Measurements from ENCODE around the gene UTS2R.

Gene UTS2R

GRCh38 chr17:82386881-82387704, 15.5 kb downstream of the UTS2R start:
- FAIRE-seq, result no peak
- DNase-seq (ENCODE audit: low spot score), result no peak

GRCh38 chr17:82387705-82388106, 16.1 kb downstream of the UTS2R start:
- DNase-seq (ENCODE audit: low spot score) (no peak), FAIRE-seq (no peak)

- FAIRE-seq (no peak), DNase-seq (ENCODE audit: low spot score) (no peak)
These were observed 16.8 kb downstream of the UTS2R start for GRCh38 chr17:82388223-82388921.

GRCh38 chr17:82388922-82389283, 17.3 kb downstream of the UTS2R start:
- no peak for DNase-seq (ENCODE audit: low spot score)
- FAIRE-seq, result no peak

GRCh38 chr17:82389379-82389778, 17.8 kb downstream of the UTS2R start:
- FAIRE-seq, result no peak
- DNase-seq (ENCODE audit: low spot score), result no peak

GRCh38 chr17:82390015-82390859, 18.7 kb downstream of the UTS2R start:
- FAIRE-seq (no peak), DNase-seq (ENCODE audit: low spot score) (no peak)

GRCh38 chr17:82390860-82391435, 19.4 kb downstream of the UTS2R start:
- FAIRE-seq (no peak), DNase-seq (ENCODE audit: low spot score) (no peak)

- no peak for FAIRE-seq
These were observed 20.0 kb downstream of the UTS2R start for GRCh38 chr17:82391496-82392066.

GRCh38 chr17:82392209-82392920, 20.8 kb downstream of the UTS2R start:
- FAIRE-seq, result no peak

More at GRCh38 chr17:82391496-82392066, 20.0 kb downstream of the UTS2R start:
- no peak for DNase-seq (ENCODE audit: low spot score)

GRCh38 chr17:82392941-82393340, 21.4 kb downstream of the UTS2R start:
- DNase-seq (ENCODE audit: low spot score) (no peak), FAIRE-seq (no peak)

More at GRCh38 chr17:82392209-82392920, 20.8 kb downstream of the UTS2R start:
- no peak for DNase-seq (ENCODE audit: low spot score)

GRCh38 chr17:82394278-82394677, 22.7 kb downstream of the UTS2R start:
- DNase-seq (ENCODE audit: low spot score) (no peak), FAIRE-seq (no peak)

- DNase-seq (ENCODE audit: low spot score), result no peak
These were observed 25.3 kb downstream of the UTS2R start for GRCh38 chr17:82396601-82397435.

GRCh38 chr17:82397449-82398335, 26.1 kb downstream of the UTS2R start:
- DNase-seq (ENCODE audit: low spot score), result no peak
- no peak for FAIRE-seq

More at GRCh38 chr17:82396601-82397435, 25.3 kb downstream of the UTS2R start:
- FAIRE-seq, result no peak

GRCh38 chr17:82399041-82399441, 27.5 kb downstream of the UTS2R start:
- FAIRE-seq (no peak), DNase-seq (ENCODE audit: low spot score) (no peak)

- DNase-seq (ENCODE audit: low spot score) (no peak), FAIRE-seq (no peak)
These were observed 28.1 kb downstream of the UTS2R start for GRCh38 chr17:82399601-82400101.

- no peak for FAIRE-seq
- DNase-seq (ENCODE audit: low spot score), result no peak
These were observed 28.6 kb downstream of the UTS2R start for GRCh38 chr17:82400206-82400605.

GRCh38 chr17:82400830-82401229, 29.3 kb downstream of the UTS2R start:
- FAIRE-seq, result no peak
- DNase-seq (ENCODE audit: low spot score), result no peak

GRCh38 chr17:82402865-82403264, 31.3 kb downstream of the UTS2R start:
- peak; percentile 90 for FAIRE-seq
- peak; percentile 64 for DNase-seq (ENCODE audit: low spot score)
